Measurements from ENCODE around the gene KLHL8.

Gene KLHL8

GRCh38 chr4:87196146-87196545 lies 24.3 kb downstream of the KLHL8 start:
- TF ChIP-seq CTCF (IDR thresholded peaks at IDR 0.05; ENCODE audit: poor library complexity, severe bottlenecking): no peak
- H3K9me3 ChIP-seq (ENCODE audit: severe bottlenecking): no peaks in the 10 kb centered on the region
- 0 out of 2 replicates have a peak, but pooled peaks cover 4% of the 10 kb centered on the region for H3K36me3 ChIP-seq (ENCODE audit: low read depth)
- H3K4me1 ChIP-seq (ENCODE audit: insufficient read depth, poor library complexity, severe bottlenecking): no peaks in the 10 kb centered on the region
- H3K27ac ChIP-seq (ENCODE audit: poor library complexity, severe bottlenecking): no peak overlapping the region
- no peak overlapping the region for H3K4me3 ChIP-seq (ENCODE audit: severe bottlenecking)
- no peak for ATAC-seq (ENCODE audit: low read depth)
- no peak for DNase-seq (ENCODE audit: low spot score)
- H3K27me3 ChIP-seq (ENCODE audit: insufficient read depth, poor library complexity, severe bottlenecking): no peaks in the 10 kb centered on the region

- ATAC-seq (ENCODE audit: low read depth) (no peak), DNase-seq (ENCODE audit: low spot score) (no peak)
- Histone ChIP-seq H3K4me1 (ENCODE audit: insufficient read depth, poor library complexity, severe bottlenecking) (peaks cover under 1% of the 10 kb centered on the region), H3K27ac (ENCODE audit: poor library complexity, severe bottlenecking) (no peak overlapping the region), H3K4me3 (ENCODE audit: severe bottlenecking) (no peak overlapping the region), H3K27me3 (ENCODE audit: insufficient read depth, poor library complexity, severe bottlenecking) (no peaks in the 10 kb centered on the region), H3K9me3 (ENCODE audit: severe bottlenecking) (no peaks in the 10 kb centered on the region), H3K36me3 (ENCODE audit: low read depth) (0 out of 2 replicates have a peak, but pooled peaks cover 4% of the 10 kb centered on the region)
- no peak for TF ChIP-seq CTCF (IDR thresholded peaks at IDR 0.05; ENCODE audit: poor library complexity, severe bottlenecking)
Observed at GRCh38 chr4:87193958-87194675, 26.3 kb downstream of the KLHL8 start.

DNA sequence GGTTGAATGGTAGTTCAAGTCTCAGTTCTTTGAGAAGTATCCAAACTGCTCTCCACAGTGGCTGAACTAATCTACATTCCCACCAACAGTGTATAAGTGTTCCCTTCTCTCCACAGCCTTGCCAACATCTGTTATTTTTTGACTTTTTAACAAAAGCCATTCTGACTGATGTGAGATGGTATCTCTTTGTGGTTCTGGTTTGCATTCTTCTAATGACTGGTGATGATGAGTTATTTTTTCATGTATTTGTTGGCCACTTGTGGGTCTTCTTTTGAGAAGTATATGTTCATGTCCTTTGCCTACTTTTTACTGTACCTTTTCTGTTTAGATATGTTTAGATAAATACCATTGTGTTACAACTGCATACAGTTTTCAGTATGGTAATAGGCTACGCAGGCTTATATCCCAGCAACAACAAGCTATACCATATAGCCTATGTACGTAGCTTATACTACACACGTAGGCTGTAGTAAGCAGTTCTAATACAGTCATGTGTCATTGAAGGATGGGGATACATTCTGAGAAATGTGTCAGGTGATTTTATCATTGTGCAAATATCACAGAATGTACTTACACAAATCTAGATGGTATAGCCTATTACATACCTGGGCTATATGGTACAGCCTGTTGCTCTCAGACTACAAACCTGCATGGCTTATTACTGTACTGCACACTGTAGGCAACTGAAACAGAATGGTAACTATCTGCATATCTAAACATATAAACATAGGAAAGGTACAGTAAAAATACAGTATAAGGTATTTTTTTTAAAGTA lies 28.1 kb downstream of the KLHL8 start:
- Histone ChIP-seq H3K4me1 (ENCODE audit: insufficient read depth, poor library complexity, severe bottlenecking) (peaks cover 10% of the 10 kb centered on the region), H3K27me3 (ENCODE audit: insufficient read depth, poor library complexity, severe bottlenecking) (no peaks in the 10 kb centered on the region), H3K36me3 (ENCODE audit: low read depth) (no peaks in the 10 kb centered on the region), H3K27ac (ENCODE audit: poor library complexity, severe bottlenecking) (no peak overlapping the region), H3K4me3 (ENCODE audit: severe bottlenecking) (no peak overlapping the region), H3K9me3 (ENCODE audit: severe bottlenecking) (no peaks in the 10 kb centered on the region)
- ATAC-seq (ENCODE audit: low read depth) (no peak), DNase-seq (ENCODE audit: low spot score) (no peak)
- TF ChIP-seq CTCF (IDR thresholded peaks at IDR 0.05; ENCODE audit: poor library complexity, severe bottlenecking): no peak

DNA sequence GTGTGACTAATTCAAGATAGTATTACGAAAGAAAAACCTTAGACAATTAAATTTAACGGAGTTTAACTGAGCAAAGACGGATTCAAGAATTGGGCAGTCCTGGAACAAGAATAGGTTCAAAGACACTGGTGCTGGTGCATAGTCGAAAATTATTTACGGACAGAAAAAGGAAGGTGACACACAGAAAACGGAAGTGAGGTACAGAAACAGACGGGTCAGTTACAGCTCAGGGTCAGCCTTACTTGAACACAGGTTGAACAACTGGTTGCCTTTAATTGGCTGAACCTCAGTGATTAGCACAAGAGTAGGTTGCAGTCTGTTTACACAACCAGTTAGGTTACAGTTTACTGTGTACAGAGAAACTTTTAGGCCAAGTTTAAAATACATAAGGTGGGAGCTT lies 31.5 kb downstream of the KLHL8 start:
- Histone ChIP-seq H3K27ac (ENCODE audit: poor library complexity, severe bottlenecking) (no peak overlapping the region), H3K36me3 (ENCODE audit: low read depth) (no peaks in the 10 kb centered on the region), H3K4me3 (ENCODE audit: severe bottlenecking) (no peak overlapping the region), H3K4me1 (ENCODE audit: insufficient read depth, poor library complexity, severe bottlenecking) (peaks cover 10% of the 10 kb centered on the region), H3K9me3 (ENCODE audit: severe bottlenecking) (no peaks in the 10 kb centered on the region), H3K27me3 (ENCODE audit: insufficient read depth, poor library complexity, severe bottlenecking) (no peaks in the 10 kb centered on the region)
- DNase-seq (ENCODE audit: low spot score): no peak
- TF ChIP-seq CTCF (IDR thresholded peaks at IDR 0.05; ENCODE audit: poor library complexity, severe bottlenecking): no peak
- ATAC-seq (ENCODE audit: low read depth): no peak
